Measurements from ENCODE around the gene EXOC4. TPM values are rescaled to one million over a fixed set of nuclear protein-coding genes. Genes with fewer than 3 reads are reported as not detected.

EXOC4 gene
- total and polyA plus RNA-seq, 2 donors (not counting 3 experiments of a cell fraction or from before 2014, with no cell fraction given): 20.3 to 73.1 TPM

GRCh38 chr7:133614251-133614650 is 361.4 kb downstream of the EXOC4 start:
- Histone ChIP-seq H3K9ac (replicated peaks; ENCODE audit: extremely low read depth, insufficient read depth, low read length) (no peak overlapping the region), H3K4me1 (ENCODE audit: control insufficient read depth, extremely low read depth, insufficient read depth, low read length) (no peaks in the 10 kb centered on the region), H3K4me2 (ENCODE audit: insufficient read depth, low read length) (no peak overlapping the region), H3K27ac (ENCODE audit: insufficient read depth, low read depth, low read length) (no peak overlapping the region), H3K9me3 (replicated peaks; ENCODE audit: control insufficient read depth, insufficient read depth, low read length) (no peaks in the 10 kb centered on the region), H2AFZ (ENCODE audit: low read depth, low read length) (no peak overlapping the region), H3K36me3 (ENCODE audit: control insufficient read depth in 2 of 2, extremely low read depth in 1 of 2, insufficient read depth in 2 of 2, low read length in 2 of 2) (no peaks in the 10 kb centered on the region), H3K9me1 (replicated peaks; ENCODE audit: control insufficient read depth, extremely low read depth, insufficient read depth, low read length) (no peaks in the 10 kb centered on the region), H3K79me2 (ENCODE audit: control insufficient read depth, insufficient read depth, low read length) (no peaks in the 10 kb centered on the region), H3K4me3 (replicated peaks in 1 of 3; ENCODE audit: insufficient read depth in 1 of 3, low read depth in 1 of 3, low read length in 3 of 3) (no peak overlapping the region), H4K20me1 (replicated peaks; ENCODE audit: control insufficient read depth, extremely low read depth, insufficient read depth, low read length) (no peaks in the 10 kb centered on the region), H3K27me3 (ENCODE audit: control insufficient read depth in 2 of 2, insufficient read depth in 2 of 2, low read length in 2 of 2) (no peaks in the 10 kb centered on the region)
- TF ChIP-seq EZH2 (IDR thresholded peaks at IDR 0.05; ENCODE audit: borderline replicate concordance, low read depth, low read length, severe bottlenecking): no peak
- no peak for TF ChIP-seq MAX (IDR thresholded peaks at IDR 0.05; ENCODE audit: insufficient read depth, insufficient read length)
- no peak for TF ChIP-seq JUN (IDR thresholded peaks at IDR 0.05; ENCODE audit: borderline replicate concordance, insufficient read depth, insufficient read length, low read depth)
- TF ChIP-seq GATA2 (IDR thresholded peaks at IDR 0.05; ENCODE audit: insufficient read depth, insufficient read length, low read depth, low read length): no peak
- TF ChIP-seq POLR2A (IDR thresholded peaks at IDR 0.05; ENCODE audit: low read depth, low read length): no peak
- TF ChIP-seq POLR2AphosphoS5 (IDR thresholded peaks at IDR 0.05; ENCODE audit: insufficient read depth, low read depth, low read length): no peak
- TF ChIP-seq MYC (IDR thresholded peaks at IDR 0.05; ENCODE audit: low read depth, low read length): no peak
- TF ChIP-seq CTCF (IDR thresholded peaks at IDR 0.05; ENCODE audit: extremely low read depth in 1 of 2, insufficient read depth in 1 of 2, low read depth in 1 of 2, low read length in 2 of 2): no peak
- TF ChIP-seq FOS (IDR thresholded peaks at IDR 0.05; ENCODE audit: borderline replicate concordance, insufficient read depth, low read length): no peak
- DNase-seq (ENCODE audit: low read depth, low spot score) (peak; percentile 18), FAIRE-seq (no peak)
- ChIA-PET POLR2A (no interaction called here), CTCF (no interaction called here)
- no TSS peak for BruUV-seq (replicated peaks)
- intact Hi-C loops (cut with micrococcal nuclease) (no loop called here), dilution Hi-C loops (cut with MboI; ENCODE audit: extremely low pct_ligation_motif_present, low sequenced_read_pairs) (no loop called here)
